IPS-18a (cell line): ENCODE results near the gene YDJC.
"Not testable (repeated sequence)": the region's sequence is repeated elsewhere in the genome, so short reads cannot be mapped to it uniquely, and the experiment has no call there.

Experiments
- H3K27ac ChIP-seq: one replicate; pipeline ENCODE4 v1.5.1; 2013; ENCODE audit warnings: low read length
- H3K27me3 ChIP-seq: one replicate; pipeline ENCODE4 v1.6.1; 2013; ENCODE audit warnings: mild to moderate bottlenecking, low read length; ENCODE audit not compliant: control insufficient read depth, insufficient read depth
- H3K36me3 ChIP-seq: one replicate; pipeline ENCODE4 v1.6.1; 2013; ENCODE audit warnings: low read depth, low read length; ENCODE audit not compliant: control insufficient read depth
- H3K4me1 ChIP-seq: one replicate; pipeline ENCODE4 v1.6.1; 2013; ENCODE audit warnings: low read depth, low read length; ENCODE audit not compliant: control insufficient read depth
- H3K4me3 ChIP-seq: one replicate; pipeline ENCODE4 v1.5.1; 2013; ENCODE audit warnings: low read length
- H3K9ac ChIP-seq: one replicate; pipeline ENCODE4 v1.6.1; 2013; ENCODE audit warnings: mild to moderate bottlenecking, low read length, moderate library complexity
- H3K9me3 ChIP-seq: one replicate; pipeline ENCODE4 v1.6.1; 2013; ENCODE audit warnings: low read depth, low read length; ENCODE audit not compliant: control insufficient read depth

Gene YDJC

GRCh38 chr22:21626073-21626734, 3.6 kb downstream of the YDJC start:
- Histone ChIP-seq H3K36me3 (peaks cover 12% of the 10 kb centered on the region), H3K4me3 (no peak overlapping the region), H3K27ac (no peak overlapping the region), H3K9ac (no peak overlapping the region), H3K27me3 (no peaks in the 10 kb centered on the region), H3K4me1 (no peaks in the 10 kb centered on the region), H3K9me3 (no peaks in the 10 kb centered on the region)

GRCh38 chr22:21624880-21625791, 4.7 kb downstream of the YDJC start:
- Histone ChIP-seq H3K27me3 (no peaks in the 10 kb centered on the region), H3K9ac (no peak overlapping the region), H3K36me3 (peaks cover 12% of the 10 kb centered on the region), H3K27ac (no peak overlapping the region), H3K9me3 (no peaks in the 10 kb centered on the region), H3K4me1 (no peaks in the 10 kb centered on the region), H3K4me3 (no peak overlapping the region)

GRCh38 chr22:21624120-21624879, 5.5 kb downstream of the YDJC start:
- Histone ChIP-seq H3K4me1 (no peaks in the 10 kb centered on the region), H3K9me3 (no peaks in the 10 kb centered on the region), H3K36me3 (peaks cover 12% of the 10 kb centered on the region), H3K9ac (no peak overlapping the region), H3K27ac (no peak overlapping the region), H3K27me3 (no peaks in the 10 kb centered on the region), H3K4me3 (no peak overlapping the region)

- Histone ChIP-seq H3K4me3 (no peak overlapping the region), H3K27me3 (no peaks in the 10 kb centered on the region), H3K36me3 (peaks cover 12% of the 10 kb centered on the region), H3K9ac (no peak overlapping the region), H3K27ac (no peak overlapping the region), H3K9me3 (no peaks in the 10 kb centered on the region), H3K4me1 (no peaks in the 10 kb centered on the region)
Measured at GRCh38 chr22:21623648-21623970, 6.2 kb downstream of the YDJC start.

- Histone ChIP-seq H3K9me3 (no peaks in the 10 kb centered on the region), H3K27ac (no peak overlapping the region), H3K4me3 (no peak overlapping the region), H3K27me3 (no peaks in the 10 kb centered on the region), H3K9ac (no peak overlapping the region), H3K36me3 (peaks cover 10% of the 10 kb centered on the region), H3K4me1 (no peaks in the 10 kb centered on the region)
Measured at GRCh38 chr22:21622919-21623647, 6.7 kb downstream of the YDJC start.

GRCh38 chr22:21622011-21622918, 7.6 kb downstream of the YDJC start:
- H3K36me3 ChIP-seq = peaks cover 8% of the 10 kb centered on the region
- H3K9ac ChIP-seq = no peak overlapping the region
- H3K27ac ChIP-seq = no peak overlapping the region
- no peaks in the 10 kb centered on the region for H3K27me3 ChIP-seq
- no peaks in the 10 kb centered on the region for H3K9me3 ChIP-seq
- H3K4me1 ChIP-seq = no peaks in the 10 kb centered on the region
- H3K4me3 ChIP-seq = no peak overlapping the region

- H3K27me3 ChIP-seq = no peaks in the 10 kb centered on the region
- H3K4me3 ChIP-seq = no peak overlapping the region
- H3K9ac ChIP-seq = no peak overlapping the region
- no peaks in the 10 kb centered on the region for H3K4me1 ChIP-seq
- peaks cover 9% of the 10 kb centered on the region for H3K36me3 ChIP-seq
- no peak overlapping the region for H3K27ac ChIP-seq
- no peaks in the 10 kb centered on the region for H3K9me3 ChIP-seq
Measured at GRCh38 chr22:21621025-21621424, 8.8 kb downstream of the YDJC start.

- peaks cover 28% of the 10 kb centered on the region for H3K36me3 ChIP-seq
- not testable (repeated sequence) for H3K4me3 ChIP-seq, H3K27ac ChIP-seq, H3K9ac ChIP-seq, H3K9me3 ChIP-seq, H3K4me1 ChIP-seq, H3K27me3 ChIP-seq
Measured at GRCh38 chr22:21617337-21617736, 12.5 kb downstream of the YDJC start.

GRCh38 chr22:21615731-21616130, 14.1 kb downstream of the YDJC start:
- H3K4me1 ChIP-seq = no peaks in the 10 kb centered on the region
- no peaks in the 10 kb centered on the region for H3K27me3 ChIP-seq
- H3K27ac ChIP-seq = no peak overlapping the region
- no peak overlapping the region for H3K9ac ChIP-seq
- no peaks in the 10 kb centered on the region for H3K9me3 ChIP-seq
- peaks cover 39% of the 10 kb centered on the region for H3K36me3 ChIP-seq
- H3K4me3 ChIP-seq = no peak overlapping the region

GRCh38 chr22:21613553-21614233, 16.1 kb downstream of the YDJC start:
- H3K27ac ChIP-seq = no peak overlapping the region
- no peaks in the 10 kb centered on the region for H3K9me3 ChIP-seq
- H3K36me3 ChIP-seq = peaks cover 48% of the 10 kb centered on the region
- no peak overlapping the region for H3K4me3 ChIP-seq
- H3K9ac ChIP-seq = no peak overlapping the region
- H3K27me3 ChIP-seq = no peaks in the 10 kb centered on the region
- no peaks in the 10 kb centered on the region for H3K4me1 ChIP-seq
